Natural killer cell (primary cell): Measurements from ENCODE around the gene BIRC3. TPM values are rescaled to one million over a fixed set of nuclear protein-coding genes. Genes with fewer than 3 reads are reported as not detected.

Source experiments
- ATAC-seq, 3 donors: fragments of 150-1000 bp in 2 of 3; fragments of 200-7000 bp in 1 of 3; cut with Tn5 transposase; 1 replicate in 1 of 3; 2 replicates in 2 of 3; pipeline ENCODE4 v1.10.0; 2021; ENCODE audit warnings: mild to moderate bottlenecking in 2 of 3, moderate library complexity in 2 of 3
- DNase-seq, 2 donors: peaks; one replicate each; pipeline versions ENCODE4 v3.0.0 to v3.0.0-alpha.2; 2013 to 2021; ENCODE audit warnings: mixed read lengths in 1 of 2
- H3K27ac ChIP-seq: one replicate; pipeline ENCODE4 v1.5.1; 2013; ENCODE audit warnings: mild to moderate bottlenecking, low read length
- H3K27me3 ChIP-seq: one replicate; pipeline ENCODE4 v1.6.1; 2013; ENCODE audit warnings: low read length; ENCODE audit not compliant: control insufficient read depth, insufficient read depth
- H3K36me3 ChIP-seq: one replicate; pipeline ENCODE4 v1.6.1; 2013; ENCODE audit warnings: low read length; ENCODE audit not compliant: control insufficient read depth, insufficient read depth
- H3K4me1 ChIP-seq: one replicate; pipeline ENCODE4 v1.6.1; 2013; ENCODE audit warnings: low read length; ENCODE audit not compliant: control insufficient read depth, insufficient read depth
- H3K4me3 ChIP-seq: one replicate; pipeline ENCODE4 v1.5.1; 2013; ENCODE audit warnings: low read length
- H3K9me3 ChIP-seq: one replicate; pipeline ENCODE4 v1.6.1; 2013; ENCODE audit warnings: low read length; ENCODE audit not compliant: control insufficient read depth, insufficient read depth
- H3K27ac Mint-ChIP-seq, 2 donors: one replicate each; pipeline ENCODE4 v1.8.0; 2022; ENCODE audit warnings: mild to moderate bottlenecking in 2 of 2, mixed read lengths in 2 of 2, moderate library complexity in 1 of 2
- H3K27me3 Mint-ChIP-seq, 2 donors: one replicate each; pipeline ENCODE4 v1.8.0; 2022; ENCODE audit warnings: low read depth in 2 of 2, mixed read lengths in 2 of 2
- H3K36me3 Mint-ChIP-seq: one replicate; pipeline ENCODE4 v1.8.0; 2022; ENCODE audit warnings: mixed read lengths
- H3K4me1 Mint-ChIP-seq, 2 donors: one replicate each; pipeline ENCODE4 v1.8.0; 2022; ENCODE audit warnings: mixed read lengths in 2 of 2
- H3K4me3 Mint-ChIP-seq: one replicate; pipeline ENCODE4 v1.8.0; 2022; ENCODE audit warnings: mild to moderate bottlenecking, moderate library complexity, mixed read lengths
- H3K9me3 Mint-ChIP-seq, 2 donors: one replicate each; pipeline ENCODE4 v1.8.0; 2022; ENCODE audit warnings: mixed read lengths in 2 of 2
- WGBS: methylation state at CpG from one replicate; pipeline ENCODE4 v1.1.7; 2013; ENCODE audit warnings: missing lambda C conversion rate; ENCODE audit not compliant: insufficient coverage; 5-methylcytosine and 5-hydroxymethylcytosine counted together
- intact Hi-C: fragments of 100-400 bp; cut with micrococcal nuclease; formaldehyde crosslinking; loops from one replicate; pipeline ENCODE4 v1.14.2; 2022
- total RNA-seq, 4 donors: library from RNA; stranded (reverse); fragments of 120-200 nt in 1 of 4; gene quantifications; one replicate each; pipeline versions ENCODE4 v1.2.3 to v1.2.4, GENCODE V29; 2013 to 2022
- TF ChIP-seq, protein P1 (sequence below): fragments of 200-600 bp; IDR thresholded peaks from one replicate; pipeline ENCODE4 v1.8.0; 2022; ENCODE audit warnings: antibody characterized with exemption

BIRC3 gene
- total RNA-seq, 3 donors from 2014 or later (not counting 1 experiment from before 2014, with no cell fraction given), result 14.2 to 92.3 (median 20.1) TPM

DNA sequence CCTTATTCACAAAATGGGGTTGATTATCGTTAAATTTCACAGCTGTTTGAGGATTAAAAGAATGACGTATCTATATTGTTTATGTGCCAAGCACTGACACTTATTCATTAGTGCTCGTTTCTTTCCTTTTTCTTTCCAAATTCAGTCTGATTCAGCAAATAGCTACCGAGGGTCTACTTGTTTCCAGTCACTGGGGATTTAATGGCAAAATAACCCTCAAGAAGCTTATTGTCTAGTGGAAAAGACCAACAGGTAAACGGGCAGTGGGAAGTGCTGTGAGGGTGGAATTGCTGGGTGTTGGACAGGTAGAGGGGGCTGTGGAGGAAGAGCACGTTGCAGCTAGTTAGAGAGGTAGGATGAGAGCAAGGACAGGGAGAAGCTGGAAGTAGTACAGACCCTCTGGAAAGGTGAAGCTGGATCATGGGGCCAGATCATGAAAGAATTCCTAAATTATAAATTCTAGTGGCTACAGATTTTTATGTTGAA lies 48.3 kb upstream of the BIRC3 start:
- TF ChIP-seq, protein P1, sequence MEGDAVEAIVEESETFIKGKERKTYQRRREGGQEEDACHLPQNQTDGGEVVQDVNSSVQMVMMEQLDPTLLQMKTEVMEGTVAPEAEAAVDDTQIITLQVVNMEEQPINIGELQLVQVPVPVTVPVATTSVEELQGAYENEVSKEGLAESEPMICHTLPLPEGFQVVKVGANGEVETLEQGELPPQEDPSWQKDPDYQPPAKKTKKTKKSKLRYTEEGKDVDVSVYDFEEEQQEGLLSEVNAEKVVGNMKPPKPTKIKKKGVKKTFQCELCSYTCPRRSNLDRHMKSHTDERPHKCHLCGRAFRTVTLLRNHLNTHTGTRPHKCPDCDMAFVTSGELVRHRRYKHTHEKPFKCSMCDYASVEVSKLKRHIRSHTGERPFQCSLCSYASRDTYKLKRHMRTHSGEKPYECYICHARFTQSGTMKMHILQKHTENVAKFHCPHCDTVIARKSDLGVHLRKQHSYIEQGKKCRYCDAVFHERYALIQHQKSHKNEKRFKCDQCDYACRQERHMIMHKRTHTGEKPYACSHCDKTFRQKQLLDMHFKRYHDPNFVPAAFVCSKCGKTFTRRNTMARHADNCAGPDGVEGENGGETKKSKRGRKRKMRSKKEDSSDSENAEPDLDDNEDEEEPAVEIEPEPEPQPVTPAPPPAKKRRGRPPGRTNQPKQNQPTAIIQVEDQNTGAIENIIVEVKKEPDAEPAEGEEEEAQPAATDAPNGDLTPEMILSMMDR, result no peak
- no peaks in the 10 kb centered on the region for H3K9me3 Mint-ChIP-seq
- Histone ChIP-seq H3K27ac (no peak overlapping the region), H3K4me1 (peaks cover 11% of the 10 kb centered on the region), H3K36me3 (no peaks in the 10 kb centered on the region), H3K4me3 (no peak overlapping the region), H3K27me3 (peaks cover 14% of the 10 kb centered on the region), H3K9me3 (no peaks in the 10 kb centered on the region)
- 20% methylated on average over 5 of the region's 6 CpGs for WGBS
- no peak for DNase-seq
- peak overlapping the region; percentile 82 for H3K4me3 Mint-ChIP-seq
- no peaks in the 10 kb centered on the region for H3K36me3 Mint-ChIP-seq
- intact Hi-C loops, result no loop called here
- H3K4me1 Mint-ChIP-seq, result peaks cover 8 to 13% of the 10 kb centered on the region in 2 donors
- peaks cover 38 to 58% of the 10 kb centered on the region in 2 donors for H3K27me3 Mint-ChIP-seq
- ATAC-seq, result no peak
- no peak overlapping the region for H3K27ac Mint-ChIP-seq

DNA sequence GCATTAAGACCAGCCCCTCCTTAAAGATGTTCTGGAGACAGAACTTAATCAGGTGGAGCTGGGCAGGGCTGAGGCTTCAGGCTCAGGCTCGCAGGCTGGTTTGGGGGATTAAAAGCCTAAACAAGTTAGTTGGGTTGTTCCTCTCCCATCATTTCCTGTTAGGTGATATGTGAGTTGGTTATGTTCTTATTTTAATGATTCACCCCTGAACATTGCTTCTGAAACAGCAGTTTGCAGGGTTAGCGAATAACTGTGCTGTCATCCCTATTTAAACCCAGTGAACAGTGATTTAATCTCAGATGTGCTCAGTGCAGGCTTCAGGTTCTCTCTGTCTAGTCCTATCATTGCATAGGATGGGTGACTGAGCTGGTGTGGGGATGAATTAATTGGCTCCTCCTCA lies 47.4 kb upstream of the BIRC3 start:
- no peaks in the 10 kb centered on the region for H3K9me3 ChIP-seq
- no peak overlapping the region for H3K27ac ChIP-seq
- no peak overlapping the region for H3K4me3 ChIP-seq
- Mint-ChIP-seq H3K27ac (no peak overlapping the region), H3K27me3 (peaks cover 42 to 62% of the 10 kb centered on the region in 2 donors), H3K36me3 (no peaks in the 10 kb centered on the region), H3K9me3 (no peaks in the 10 kb centered on the region), H3K4me3 (no peak overlapping the region), H3K4me1 (peaks cover 8 to 13% of the 10 kb centered on the region in 2 donors)
- intact Hi-C loops, result no loop called here
- TF ChIP-seq, protein P1, result no peak
- DNase-seq (no peak), ATAC-seq (no peak)
- WGBS, result 67% methylated on average over 2 of the region's 2 CpGs
- H3K4me1 ChIP-seq, result peaks cover 11% of the 10 kb centered on the region
- peaks cover 14% of the 10 kb centered on the region for H3K27me3 ChIP-seq
- H3K36me3 ChIP-seq, result no peaks in the 10 kb centered on the region

DNA sequence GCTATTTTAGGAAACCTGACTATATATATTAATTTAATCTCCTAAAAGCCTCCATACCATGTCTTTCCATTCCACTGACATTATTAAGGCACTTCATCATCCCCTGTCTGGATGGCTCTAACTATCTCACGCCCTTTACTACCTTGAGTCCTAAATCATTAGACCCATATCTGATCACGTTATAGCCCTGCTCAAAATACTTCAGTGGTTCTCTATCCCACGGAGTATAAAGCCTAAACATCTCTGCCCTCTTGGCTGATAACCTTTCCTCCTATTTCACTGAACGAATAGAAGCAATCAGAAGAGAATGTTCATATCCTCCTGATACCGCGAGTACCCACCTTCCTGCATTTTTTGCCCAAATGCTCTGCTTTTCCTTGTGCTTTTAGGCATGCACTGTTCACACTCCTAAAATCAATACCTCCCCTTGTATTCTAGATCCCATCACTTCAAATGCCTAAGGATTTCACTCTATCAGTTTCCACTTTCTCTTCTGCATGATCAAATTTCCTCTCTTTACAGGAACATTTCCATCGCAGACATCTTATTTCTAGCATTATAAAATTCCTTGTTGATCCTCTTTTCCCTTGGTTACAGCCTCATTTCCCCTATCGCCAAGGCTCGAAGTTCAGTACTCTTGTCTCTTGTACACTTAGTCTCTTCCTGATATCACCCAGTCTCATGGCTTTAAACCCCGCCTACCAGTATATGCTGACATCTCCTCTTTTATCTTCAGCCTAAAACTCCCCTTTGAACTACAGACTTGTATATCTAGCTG lies 45.0 kb upstream of the BIRC3 start:
- WGBS, result 89% methylated on average over 10 of the region's 10 CpGs
- no peak overlapping the region for H3K4me3 ChIP-seq
- Mint-ChIP-seq H3K36me3 (no peaks in the 10 kb centered on the region), H3K4me1 (peaks cover 8 to 13% of the 10 kb centered on the region in 2 donors), H3K27me3 (peaks cover 53 to 82% of the 10 kb centered on the region in 2 donors), H3K9me3 (no peaks in the 10 kb centered on the region), H3K27ac (no peak overlapping the region), H3K4me3 (no peak overlapping the region)
- peaks cover 11% of the 10 kb centered on the region for H3K4me1 ChIP-seq
- no peaks in the 10 kb centered on the region for H3K9me3 ChIP-seq
- no peak for ATAC-seq
- TF ChIP-seq, protein P1, result no peak
- H3K27me3 ChIP-seq, result peaks cover 17% of the 10 kb centered on the region
- no peaks in the 10 kb centered on the region for H3K36me3 ChIP-seq
- DNase-seq, result peak in 1 of 2 donors; percentile 32
- no peak overlapping the region for H3K27ac ChIP-seq
- intact Hi-C loops, result no loop called here
